Bronchial epithelial cell (primary cell): ENCODE results near the gene ZNF335. TPM values are rescaled to one million over a fixed set of nuclear protein-coding genes. Genes with fewer than 3 reads are reported as not detected.

Experiments
- DNase-seq: peaks from one replicate; pipeline ENCODE4 v3.0.0-alpha.2; 2010; ENCODE audit warnings: low read depth
- FAIRE-seq: peaks from 2 replicates; lab custom pipeline; 2011; peaks lifted over from hg19 to GRCh38; lab: Jason Lieb, UNC
- H3K27me3 ChIP-seq: 2 replicates; pipeline ENCODE4 v1.5.1; 2011; ENCODE audit warnings: low read length; ENCODE audit not compliant: control insufficient read depth, insufficient read depth
- H3K36me3 ChIP-seq: 2 replicates; pipeline ENCODE4 v1.5.1; 2011; ENCODE audit warnings: low read length; ENCODE audit not compliant: control insufficient read depth, insufficient read depth
- H3K4me3 ChIP-seq: 2 replicates; pipeline ENCODE4 v1.5.1; 2011; ENCODE audit warnings: mild to moderate bottlenecking, low read depth, low read length, control low read depth
- CTCF ChIP-seq: IDR thresholded peaks from 2 replicates; pipeline ENCODE4 v1.5.1; 2011; ENCODE audit warnings: mild to moderate bottlenecking, moderate library complexity, low read length, control low read depth, inconsistent platforms; ENCODE audit not compliant: insufficient read depth, severe bottlenecking
- total RNA-seq: library from RNA; depleted of rRNA; stranded (reverse); fragments of >200 nt; gene quantifications from 2 replicates; pipeline ENCODE4 v1.2.1, GENCODE V29; 2014

The ZNF335 gene
- total RNA-seq, 1 donor from 2014 or later, result 10.3 TPM

DNA sequence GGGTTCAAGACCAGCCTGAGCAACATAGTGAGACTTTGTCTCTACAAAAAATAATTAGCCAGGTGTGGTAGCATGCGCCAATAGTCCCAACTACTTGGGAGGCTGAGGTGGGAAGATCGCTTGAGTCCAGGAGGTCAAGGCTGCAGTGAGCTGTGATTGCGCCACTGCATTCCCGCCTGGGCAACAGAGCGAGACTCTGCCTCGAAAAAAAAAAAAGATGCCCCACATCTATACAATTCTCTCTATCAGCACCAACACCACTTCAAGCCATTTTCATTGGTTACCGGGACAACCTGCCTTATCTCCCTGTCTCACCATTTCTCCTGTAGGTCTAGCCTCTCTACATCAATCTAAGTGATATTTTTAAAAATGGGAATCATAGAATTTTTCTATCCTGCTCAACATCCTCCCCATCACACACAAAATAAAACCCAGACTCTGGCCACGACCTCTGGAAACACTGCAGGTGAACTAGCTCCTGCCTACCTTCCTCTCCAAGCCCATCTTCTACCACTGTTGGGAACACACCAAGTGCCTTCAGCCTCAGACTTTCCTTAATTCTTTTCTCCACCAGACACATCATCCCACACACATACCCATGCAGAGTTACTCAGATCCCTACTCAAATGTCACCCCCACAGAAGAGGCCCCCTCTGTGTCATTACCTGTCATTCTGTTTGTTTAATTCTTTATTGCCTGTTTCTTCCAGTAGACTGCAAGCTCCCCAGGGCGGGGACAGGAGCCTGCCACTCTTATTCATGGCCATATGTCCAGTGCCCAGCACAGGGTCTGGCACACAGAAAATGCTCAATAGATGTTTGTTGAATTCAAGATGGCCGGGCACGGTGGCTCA lies 50.4 kb downstream of the ZNF335 start:
- H3K4me3 ChIP-seq, result no peak overlapping the region
- FAIRE-seq (no peak), DNase-seq (no peak)
- no peaks in the 10 kb centered on the region for H3K36me3 ChIP-seq
- no peak for TF ChIP-seq CTCF
- no peaks in the 10 kb centered on the region for H3K27me3 ChIP-seq

GRCh38 chr20:45920462-45921336 lies 51.3 kb downstream of the ZNF335 start:
- Histone ChIP-seq H3K4me3 (no peak overlapping the region), H3K27me3 (no peaks in the 10 kb centered on the region), H3K36me3 (no peaks in the 10 kb centered on the region)
- TF ChIP-seq CTCF, result no peak
- FAIRE-seq (no peak), DNase-seq (no peak)

DNA sequence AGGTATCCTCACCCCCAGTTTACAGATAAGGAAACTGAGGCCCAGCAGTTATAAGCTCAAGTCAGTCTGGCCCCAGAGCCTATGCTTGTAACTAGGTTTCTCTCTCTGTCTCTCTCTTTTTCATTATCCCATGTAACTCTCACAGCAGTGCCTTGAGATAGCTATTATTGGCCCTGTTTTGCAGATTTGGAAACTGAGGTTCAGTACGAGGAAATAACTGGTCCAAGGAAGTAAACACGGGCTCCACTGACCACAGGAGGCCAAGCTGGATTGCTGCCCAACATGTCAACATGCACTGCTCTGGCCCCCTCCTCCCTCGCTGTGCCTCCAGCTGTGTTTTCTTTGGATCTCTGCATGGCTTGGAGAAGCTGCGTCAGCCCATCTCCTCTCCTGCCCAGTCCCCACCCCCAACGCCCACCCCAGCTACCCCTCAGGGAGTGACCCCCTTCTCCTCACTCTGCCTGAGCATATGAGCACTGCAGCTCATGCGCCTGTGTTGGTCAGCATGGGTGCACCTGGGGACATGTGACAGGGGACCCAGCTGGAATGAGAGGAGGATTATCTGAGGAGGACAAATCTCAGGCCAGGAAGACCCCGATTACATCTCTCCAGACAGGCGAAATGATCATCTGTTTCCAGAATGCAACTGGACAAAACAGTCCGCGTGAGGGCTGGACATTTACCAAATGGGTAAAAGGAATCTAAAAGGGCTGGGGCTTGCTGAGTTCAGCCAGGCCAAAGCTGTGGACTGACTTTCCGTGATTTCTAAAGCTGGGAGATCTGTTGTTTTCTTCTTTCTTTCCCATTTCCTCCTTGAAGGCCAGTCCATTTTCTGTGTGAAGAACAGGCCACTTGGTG lies 52.2 kb downstream of the ZNF335 start:
- FAIRE-seq (no peak), DNase-seq (no peak)
- H3K4me3 ChIP-seq, result no peak overlapping the region
- H3K36me3 ChIP-seq, result no peaks in the 10 kb centered on the region
- TF ChIP-seq CTCF, result no peak
- H3K27me3 ChIP-seq, result no peaks in the 10 kb centered on the region

GRCh38 chr20:45918779-45919537 lies 53.0 kb downstream of the ZNF335 start:
- no peak for TF ChIP-seq CTCF
- no peaks in the 10 kb centered on the region for H3K36me3 ChIP-seq
- no peak overlapping the region for H3K4me3 ChIP-seq
- FAIRE-seq (no peak), DNase-seq (no peak)
- H3K27me3 ChIP-seq, result no peaks in the 10 kb centered on the region

- FAIRE-seq (no peak), DNase-seq (no peak)
- no peak overlapping the region for H3K4me3 ChIP-seq
- no peaks in the 10 kb centered on the region for H3K36me3 ChIP-seq
- no peak for TF ChIP-seq CTCF
- H3K27me3 ChIP-seq, result no peaks in the 10 kb centered on the region
Observed at GRCh38 chr20:45918182-45918737, 53.7 kb downstream of the ZNF335 start.
